ENCODE results near the gene MBD5. TPM values are rescaled to one million over a fixed set of nuclear protein-coding genes. Genes with fewer than 3 reads are reported as not detected.

The MBD5 gene
- total RNA-seq, 1 donor from 2014 or later: 59.3 TPM

DNA sequence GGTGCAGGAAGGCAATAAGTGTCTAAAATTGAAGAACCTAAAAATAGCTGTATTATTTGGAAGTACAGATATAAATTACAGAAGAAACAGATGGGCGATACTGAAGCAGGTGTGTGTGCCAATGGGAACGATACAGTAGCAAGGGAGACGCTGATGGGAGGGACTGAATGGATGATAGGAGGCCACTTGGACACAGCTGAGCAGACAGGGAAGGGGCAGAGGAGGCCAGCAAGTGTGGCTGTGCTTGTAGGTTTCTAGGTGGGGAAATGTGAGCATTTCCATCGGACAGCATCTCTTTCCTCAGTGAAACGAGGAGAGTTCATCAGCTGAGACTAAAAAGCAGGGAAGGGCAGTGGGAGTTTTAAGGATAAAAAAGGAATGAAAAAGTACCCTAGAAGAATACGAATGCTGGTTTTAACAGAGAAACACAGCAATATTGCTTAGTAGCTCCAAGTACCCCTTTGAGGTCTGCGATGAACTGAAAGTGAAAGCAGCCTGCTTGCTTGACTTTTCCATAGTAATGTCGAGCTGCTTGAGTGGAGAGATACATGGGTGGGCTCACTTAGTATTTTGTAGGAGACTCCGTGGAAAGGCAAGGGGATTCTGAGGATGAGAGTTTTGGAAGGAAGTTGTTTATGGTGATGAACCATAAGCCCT lies 531.9 kb downstream of the MBD5 start:
- no peak overlapping the region for H3K4me3 Mint-ChIP-seq (ENCODE audit: unreplicated experiment)
- H3K27ac Mint-ChIP-seq (ENCODE audit: unreplicated experiment): no peak overlapping the region
- TF ChIP-seq, protein P1, sequence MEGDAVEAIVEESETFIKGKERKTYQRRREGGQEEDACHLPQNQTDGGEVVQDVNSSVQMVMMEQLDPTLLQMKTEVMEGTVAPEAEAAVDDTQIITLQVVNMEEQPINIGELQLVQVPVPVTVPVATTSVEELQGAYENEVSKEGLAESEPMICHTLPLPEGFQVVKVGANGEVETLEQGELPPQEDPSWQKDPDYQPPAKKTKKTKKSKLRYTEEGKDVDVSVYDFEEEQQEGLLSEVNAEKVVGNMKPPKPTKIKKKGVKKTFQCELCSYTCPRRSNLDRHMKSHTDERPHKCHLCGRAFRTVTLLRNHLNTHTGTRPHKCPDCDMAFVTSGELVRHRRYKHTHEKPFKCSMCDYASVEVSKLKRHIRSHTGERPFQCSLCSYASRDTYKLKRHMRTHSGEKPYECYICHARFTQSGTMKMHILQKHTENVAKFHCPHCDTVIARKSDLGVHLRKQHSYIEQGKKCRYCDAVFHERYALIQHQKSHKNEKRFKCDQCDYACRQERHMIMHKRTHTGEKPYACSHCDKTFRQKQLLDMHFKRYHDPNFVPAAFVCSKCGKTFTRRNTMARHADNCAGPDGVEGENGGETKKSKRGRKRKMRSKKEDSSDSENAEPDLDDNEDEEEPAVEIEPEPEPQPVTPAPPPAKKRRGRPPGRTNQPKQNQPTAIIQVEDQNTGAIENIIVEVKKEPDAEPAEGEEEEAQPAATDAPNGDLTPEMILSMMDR (IDR thresholded peaks at IDR 0.05; ENCODE audit: unreplicated experiment): no peak
- peaks cover 2% of the 10 kb centered on the region for H3K36me3 Mint-ChIP-seq (ENCODE audit: low read depth, unreplicated experiment)
- H3K4me1 Mint-ChIP-seq (ENCODE audit: unreplicated experiment): no peaks in the 10 kb centered on the region
- DNase-seq (ENCODE audit: low spot score): no peak
- no peaks in the 10 kb centered on the region for H3K27me3 Mint-ChIP-seq (ENCODE audit: unreplicated experiment)
- H3K9me3 Mint-ChIP-seq (ENCODE audit: unreplicated experiment): no peaks in the 10 kb centered on the region

DNA sequence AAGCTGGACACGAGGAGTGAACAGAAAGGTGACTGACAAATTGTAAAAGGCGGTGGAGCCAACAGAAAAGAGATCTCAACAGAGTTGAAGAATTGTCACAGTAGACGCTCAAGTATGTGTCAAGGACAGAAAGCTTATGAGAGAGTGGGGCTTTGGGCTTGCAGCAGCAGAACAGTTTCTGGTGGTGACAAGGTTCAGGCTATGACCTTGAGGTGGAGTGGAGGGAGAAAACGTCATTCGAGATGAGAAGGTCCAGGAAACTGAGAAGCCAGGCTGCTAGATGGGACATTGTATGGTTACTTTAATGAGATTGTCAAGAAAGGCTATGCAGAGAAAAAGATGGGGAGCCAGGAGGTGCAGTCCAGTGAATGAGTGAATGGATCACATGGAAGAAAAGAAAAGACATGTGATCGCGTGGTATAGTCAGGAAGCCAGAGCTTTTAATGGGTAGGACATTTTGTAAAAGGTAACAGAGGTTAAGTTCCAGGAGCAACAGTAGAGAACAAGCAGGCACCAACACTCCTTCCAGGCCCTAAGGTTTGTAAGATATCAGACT lies 532.5 kb downstream of the MBD5 start:
- H3K9me3 Mint-ChIP-seq (ENCODE audit: unreplicated experiment): no peaks in the 10 kb centered on the region
- H3K27ac Mint-ChIP-seq (ENCODE audit: unreplicated experiment): no peak overlapping the region
- TF ChIP-seq, protein P1 (IDR thresholded peaks at IDR 0.05; ENCODE audit: unreplicated experiment): no peak
- no peak overlapping the region for H3K4me3 Mint-ChIP-seq (ENCODE audit: unreplicated experiment)
- peaks cover 3% of the 10 kb centered on the region for H3K4me1 Mint-ChIP-seq (ENCODE audit: unreplicated experiment)
- H3K36me3 Mint-ChIP-seq (ENCODE audit: low read depth, unreplicated experiment): peaks cover 6% of the 10 kb centered on the region
- no peak for DNase-seq (ENCODE audit: low spot score)
- no peaks in the 10 kb centered on the region for H3K27me3 Mint-ChIP-seq (ENCODE audit: unreplicated experiment)

DNA sequence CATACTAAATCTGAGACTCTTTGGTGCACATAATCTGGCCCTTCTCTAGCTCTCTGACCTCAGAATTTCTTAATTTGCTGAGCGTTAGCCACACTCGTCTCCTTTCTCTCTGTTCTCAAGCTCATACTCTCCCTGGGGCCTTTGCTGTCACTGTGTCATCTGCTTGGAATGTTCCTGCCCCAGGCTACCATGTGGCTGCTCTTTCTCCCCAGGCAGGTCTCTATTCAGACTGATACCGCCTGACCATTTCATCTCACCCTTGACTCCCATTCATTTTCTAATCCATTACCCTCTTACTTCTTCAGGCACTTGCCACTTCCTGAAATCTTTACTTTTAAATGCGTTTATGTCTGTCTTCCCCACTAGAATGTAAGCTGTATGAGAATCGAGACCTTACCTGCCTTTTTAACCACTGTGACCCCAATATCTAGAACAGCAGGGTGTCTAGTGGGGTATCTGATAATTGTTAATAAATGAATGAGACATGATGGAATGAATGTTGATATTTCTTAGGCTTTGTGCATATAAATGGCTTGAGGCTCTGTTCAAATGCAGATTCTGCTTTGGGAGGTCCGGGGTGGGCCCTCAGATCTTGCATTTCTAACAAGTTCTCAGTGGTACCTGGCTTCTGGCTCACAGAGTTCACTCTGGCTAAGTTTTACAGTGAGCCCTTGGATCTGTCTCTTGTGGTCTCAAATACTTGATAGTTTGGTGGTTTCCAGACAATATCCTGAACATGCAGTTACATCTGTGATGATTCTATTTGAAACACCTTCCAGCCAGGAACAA lies 533.8 kb downstream of the MBD5 start:
- no peak for DNase-seq (ENCODE audit: low spot score)
- no peak overlapping the region for H3K4me3 Mint-ChIP-seq (ENCODE audit: unreplicated experiment)
- H3K27me3 Mint-ChIP-seq (ENCODE audit: unreplicated experiment): no peaks in the 10 kb centered on the region
- peaks cover 3% of the 10 kb centered on the region for H3K4me1 Mint-ChIP-seq (ENCODE audit: unreplicated experiment)
- no peak overlapping the region for H3K27ac Mint-ChIP-seq (ENCODE audit: unreplicated experiment)
- H3K9me3 Mint-ChIP-seq (ENCODE audit: unreplicated experiment): no peaks in the 10 kb centered on the region
- peaks cover 8% of the 10 kb centered on the region for H3K36me3 Mint-ChIP-seq (ENCODE audit: low read depth, unreplicated experiment)
- TF ChIP-seq, protein P1 (IDR thresholded peaks at IDR 0.05; ENCODE audit: unreplicated experiment): no peak

GRCh38 chr2:148555622-148556294 lies 534.9 kb downstream of the MBD5 start:
- Mint-ChIP-seq H3K9me3 (ENCODE audit: unreplicated experiment) (no peaks in the 10 kb centered on the region), H3K4me1 (ENCODE audit: unreplicated experiment) (peaks cover 3% of the 10 kb centered on the region), H3K27ac (ENCODE audit: unreplicated experiment) (no peak overlapping the region), H3K36me3 (ENCODE audit: low read depth, unreplicated experiment) (peaks cover 8% of the 10 kb centered on the region), H3K4me3 (ENCODE audit: unreplicated experiment) (no peak overlapping the region), H3K27me3 (ENCODE audit: unreplicated experiment) (no peaks in the 10 kb centered on the region)
- TF ChIP-seq, protein P1 (IDR thresholded peaks at IDR 0.05; ENCODE audit: unreplicated experiment): no peak
- no peak for DNase-seq (ENCODE audit: low spot score)
